Measurements from ENCODE around the gene AKT1. TPM values are rescaled to one million over a fixed set of nuclear protein-coding genes. Genes with fewer than 3 reads are reported as not detected.
A peak's percentile ranks its signal among the peaks of the same experiment; 100 is the strongest.

Gene AKT1
- total and polyA plus RNA-seq, 2 experiments from 2014 or later = 19.2 to 78.7 TPM

GRCh38 chr14:104802394-104803184, 7.0 kb upstream of the AKT1 start (continued):
- TF ChIP-seq CREB1 (CRISPR knock-in tag; IDR thresholded peaks at IDR 0.05; ENCODE audit: low read depth) = no peak
- no peak for TF ChIP-seq STAT1 (IDR thresholded peaks at IDR 0.05; ENCODE audit: unreplicated experiment)
- no peak for TF ChIP-seq EZH2phosphoT487 (IDR thresholded peaks at IDR 0.05; ENCODE audit: unreplicated experiment)
- TF ChIP-seq POLR2AphosphoS5 (IDR thresholded peaks at IDR 0.05; ENCODE audit: low read depth) = no peak
- no peak for TF ChIP-seq NANOG (IDR thresholded peaks at IDR 0.05; ENCODE audit: borderline replicate concordance)
- no peak for TF ChIP-seq EZH2 (IDR thresholded peaks at IDR 0.05; ENCODE audit: low read depth, unreplicated experiment)
- TF ChIP-seq, protein P1, sequence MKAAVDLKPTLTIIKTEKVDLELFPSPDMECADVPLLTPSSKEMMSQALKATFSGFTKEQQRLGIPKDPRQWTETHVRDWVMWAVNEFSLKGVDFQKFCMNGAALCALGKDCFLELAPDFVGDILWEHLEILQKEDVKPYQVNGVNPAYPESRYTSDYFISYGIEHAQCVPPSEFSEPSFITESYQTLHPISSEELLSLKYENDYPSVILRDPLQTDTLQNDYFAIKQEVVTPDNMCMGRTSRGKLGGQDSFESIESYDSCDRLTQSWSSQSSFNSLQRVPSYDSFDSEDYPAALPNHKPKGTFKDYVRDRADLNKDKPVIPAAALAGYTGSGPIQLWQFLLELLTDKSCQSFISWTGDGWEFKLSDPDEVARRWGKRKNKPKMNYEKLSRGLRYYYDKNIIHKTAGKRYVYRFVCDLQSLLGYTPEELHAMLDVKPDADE (IDR thresholded peaks at IDR 0.05) = no peak
- no peak for TF ChIP-seq ZNF331 (CRISPR knock-in tag; IDR thresholded peaks at IDR 0.05; ENCODE audit: low read depth)
- TF ChIP-seq, protein P2, sequence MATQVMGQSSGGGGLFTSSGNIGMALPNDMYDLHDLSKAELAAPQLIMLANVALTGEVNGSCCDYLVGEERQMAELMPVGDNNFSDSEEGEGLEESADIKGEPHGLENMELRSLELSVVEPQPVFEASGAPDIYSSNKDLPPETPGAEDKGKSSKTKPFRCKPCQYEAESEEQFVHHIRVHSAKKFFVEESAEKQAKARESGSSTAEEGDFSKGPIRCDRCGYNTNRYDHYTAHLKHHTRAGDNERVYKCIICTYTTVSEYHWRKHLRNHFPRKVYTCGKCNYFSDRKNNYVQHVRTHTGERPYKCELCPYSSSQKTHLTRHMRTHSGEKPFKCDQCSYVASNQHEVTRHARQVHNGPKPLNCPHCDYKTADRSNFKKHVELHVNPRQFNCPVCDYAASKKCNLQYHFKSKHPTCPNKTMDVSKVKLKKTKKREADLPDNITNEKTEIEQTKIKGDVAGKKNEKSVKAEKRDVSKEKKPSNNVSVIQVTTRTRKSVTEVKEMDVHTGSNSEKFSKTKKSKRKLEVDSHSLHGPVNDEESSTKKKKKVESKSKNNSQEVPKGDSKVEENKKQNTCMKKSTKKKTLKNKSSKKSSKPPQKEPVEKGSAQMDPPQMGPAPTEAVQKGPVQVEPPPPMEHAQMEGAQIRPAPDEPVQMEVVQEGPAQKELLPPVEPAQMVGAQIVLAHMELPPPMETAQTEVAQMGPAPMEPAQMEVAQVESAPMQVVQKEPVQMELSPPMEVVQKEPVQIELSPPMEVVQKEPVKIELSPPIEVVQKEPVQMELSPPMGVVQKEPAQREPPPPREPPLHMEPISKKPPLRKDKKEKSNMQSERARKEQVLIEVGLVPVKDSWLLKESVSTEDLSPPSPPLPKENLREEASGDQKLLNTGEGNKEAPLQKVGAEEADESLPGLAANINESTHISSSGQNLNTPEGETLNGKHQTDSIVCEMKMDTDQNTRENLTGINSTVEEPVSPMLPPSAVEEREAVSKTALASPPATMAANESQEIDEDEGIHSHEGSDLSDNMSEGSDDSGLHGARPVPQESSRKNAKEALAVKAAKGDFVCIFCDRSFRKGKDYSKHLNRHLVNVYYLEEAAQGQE (IDR thresholded peaks at IDR 0.05; ENCODE audit: unreplicated experiment) = no peak
- TF ChIP-seq JUNB (IDR thresholded peaks at IDR 0.05; ENCODE audit: unreplicated experiment) = no peak

DNA sequence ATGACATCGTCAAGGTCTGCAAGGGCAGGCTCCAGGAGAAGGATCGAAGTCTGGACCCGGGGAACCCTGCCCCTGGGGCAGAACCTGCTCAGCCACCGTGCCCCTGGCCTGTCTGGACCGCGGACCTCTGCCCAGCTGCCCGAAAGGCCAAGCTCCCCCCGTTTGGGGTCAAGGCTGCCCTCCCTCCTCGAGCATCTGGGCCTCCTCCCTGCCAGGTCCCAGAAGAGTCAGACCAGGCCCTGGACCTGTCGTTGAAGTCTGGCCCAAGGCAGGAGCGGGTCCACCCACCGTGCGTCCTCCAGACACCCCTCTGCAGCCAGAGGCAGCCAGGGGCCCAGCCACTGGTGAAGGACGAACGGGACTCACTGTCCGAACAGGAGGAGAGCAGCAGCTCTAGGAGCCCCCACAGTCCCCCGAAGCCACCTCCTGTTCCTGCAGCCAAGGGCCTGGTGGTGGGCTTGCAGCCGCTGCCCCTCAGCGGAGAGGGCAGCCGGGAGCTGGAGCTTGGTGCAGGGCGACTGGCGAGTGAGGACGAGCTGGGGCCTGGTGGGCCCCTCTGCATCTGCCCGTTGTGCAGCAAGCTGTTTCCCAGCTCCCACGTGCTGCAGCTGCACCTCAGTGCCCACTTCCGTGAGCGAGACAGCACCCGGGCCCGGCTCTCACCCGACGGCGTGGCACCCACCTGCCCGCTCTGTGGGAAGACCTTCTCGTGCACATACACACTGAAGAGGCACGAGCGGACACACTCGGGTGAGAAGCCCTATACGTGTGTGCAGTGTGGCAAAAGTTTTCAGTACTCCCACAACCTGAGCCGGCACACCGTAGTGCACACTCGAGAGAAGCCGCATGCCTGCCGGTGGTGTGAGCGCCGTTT, 6.2 kb upstream of the AKT1 start:
- peaks cover 12% of the 10 kb centered on the region; the same call in 1 of the 2 replicates for H3F3A ChIP-seq (replicated peaks; ENCODE audit: low read depth)
- H3K9me2 ChIP-seq (ENCODE audit: insufficient read depth) = 0 out of 2 replicates have a peak, but pooled peaks cover 3% of the 10 kb centered on the region
- no peaks in the 10 kb centered on the region for H3K36me3 ChIP-seq (ENCODE audit: insufficient read depth)
- H2AFZ ChIP-seq = no peak overlapping the region
- Mint-ChIP-seq H3K27me3 (ENCODE audit: insufficient read depth, low read depth, poor library complexity) (peaks cover 58% of the 10 kb centered on the region), H3K36me3 (ENCODE audit: low read depth) (no peaks in the 10 kb centered on the region), H3K4me1 (peaks cover 27% of the 10 kb centered on the region), H3K27ac (no peak overlapping the region), H3K9me3 (peaks cover 7% of the 10 kb centered on the region), H3K4me3 (peak overlapping the region; percentile 76)
- peak overlapping the region; percentile 87 for H3K4me2 ChIP-seq
- H3K27ac ChIP-seq (ENCODE audit: low read depth) = no peak overlapping the region
- DNase-seq (ENCODE audit: low spot score) (no peak), ATAC-seq (no peak)
- peak overlapping the region; percentile 74 for H3K4me3 ChIP-seq
- no peaks in the 10 kb centered on the region for H4K20me1 ChIP-seq (replicated peaks; ENCODE audit: insufficient read depth)
- H3K27me3 ChIP-seq (ENCODE audit: insufficient read depth) = peaks cover 53% of the 10 kb centered on the region
- H3K79me2 ChIP-seq (replicated peaks; ENCODE audit: insufficient read depth) = no peaks in the 10 kb centered on the region
- peaks cover 21% of the 10 kb centered on the region; the same call in 1 of the 2 replicates for H3K4me1 ChIP-seq (ENCODE audit: insufficient read depth)
- TF ChIP-seq, protein P3, sequence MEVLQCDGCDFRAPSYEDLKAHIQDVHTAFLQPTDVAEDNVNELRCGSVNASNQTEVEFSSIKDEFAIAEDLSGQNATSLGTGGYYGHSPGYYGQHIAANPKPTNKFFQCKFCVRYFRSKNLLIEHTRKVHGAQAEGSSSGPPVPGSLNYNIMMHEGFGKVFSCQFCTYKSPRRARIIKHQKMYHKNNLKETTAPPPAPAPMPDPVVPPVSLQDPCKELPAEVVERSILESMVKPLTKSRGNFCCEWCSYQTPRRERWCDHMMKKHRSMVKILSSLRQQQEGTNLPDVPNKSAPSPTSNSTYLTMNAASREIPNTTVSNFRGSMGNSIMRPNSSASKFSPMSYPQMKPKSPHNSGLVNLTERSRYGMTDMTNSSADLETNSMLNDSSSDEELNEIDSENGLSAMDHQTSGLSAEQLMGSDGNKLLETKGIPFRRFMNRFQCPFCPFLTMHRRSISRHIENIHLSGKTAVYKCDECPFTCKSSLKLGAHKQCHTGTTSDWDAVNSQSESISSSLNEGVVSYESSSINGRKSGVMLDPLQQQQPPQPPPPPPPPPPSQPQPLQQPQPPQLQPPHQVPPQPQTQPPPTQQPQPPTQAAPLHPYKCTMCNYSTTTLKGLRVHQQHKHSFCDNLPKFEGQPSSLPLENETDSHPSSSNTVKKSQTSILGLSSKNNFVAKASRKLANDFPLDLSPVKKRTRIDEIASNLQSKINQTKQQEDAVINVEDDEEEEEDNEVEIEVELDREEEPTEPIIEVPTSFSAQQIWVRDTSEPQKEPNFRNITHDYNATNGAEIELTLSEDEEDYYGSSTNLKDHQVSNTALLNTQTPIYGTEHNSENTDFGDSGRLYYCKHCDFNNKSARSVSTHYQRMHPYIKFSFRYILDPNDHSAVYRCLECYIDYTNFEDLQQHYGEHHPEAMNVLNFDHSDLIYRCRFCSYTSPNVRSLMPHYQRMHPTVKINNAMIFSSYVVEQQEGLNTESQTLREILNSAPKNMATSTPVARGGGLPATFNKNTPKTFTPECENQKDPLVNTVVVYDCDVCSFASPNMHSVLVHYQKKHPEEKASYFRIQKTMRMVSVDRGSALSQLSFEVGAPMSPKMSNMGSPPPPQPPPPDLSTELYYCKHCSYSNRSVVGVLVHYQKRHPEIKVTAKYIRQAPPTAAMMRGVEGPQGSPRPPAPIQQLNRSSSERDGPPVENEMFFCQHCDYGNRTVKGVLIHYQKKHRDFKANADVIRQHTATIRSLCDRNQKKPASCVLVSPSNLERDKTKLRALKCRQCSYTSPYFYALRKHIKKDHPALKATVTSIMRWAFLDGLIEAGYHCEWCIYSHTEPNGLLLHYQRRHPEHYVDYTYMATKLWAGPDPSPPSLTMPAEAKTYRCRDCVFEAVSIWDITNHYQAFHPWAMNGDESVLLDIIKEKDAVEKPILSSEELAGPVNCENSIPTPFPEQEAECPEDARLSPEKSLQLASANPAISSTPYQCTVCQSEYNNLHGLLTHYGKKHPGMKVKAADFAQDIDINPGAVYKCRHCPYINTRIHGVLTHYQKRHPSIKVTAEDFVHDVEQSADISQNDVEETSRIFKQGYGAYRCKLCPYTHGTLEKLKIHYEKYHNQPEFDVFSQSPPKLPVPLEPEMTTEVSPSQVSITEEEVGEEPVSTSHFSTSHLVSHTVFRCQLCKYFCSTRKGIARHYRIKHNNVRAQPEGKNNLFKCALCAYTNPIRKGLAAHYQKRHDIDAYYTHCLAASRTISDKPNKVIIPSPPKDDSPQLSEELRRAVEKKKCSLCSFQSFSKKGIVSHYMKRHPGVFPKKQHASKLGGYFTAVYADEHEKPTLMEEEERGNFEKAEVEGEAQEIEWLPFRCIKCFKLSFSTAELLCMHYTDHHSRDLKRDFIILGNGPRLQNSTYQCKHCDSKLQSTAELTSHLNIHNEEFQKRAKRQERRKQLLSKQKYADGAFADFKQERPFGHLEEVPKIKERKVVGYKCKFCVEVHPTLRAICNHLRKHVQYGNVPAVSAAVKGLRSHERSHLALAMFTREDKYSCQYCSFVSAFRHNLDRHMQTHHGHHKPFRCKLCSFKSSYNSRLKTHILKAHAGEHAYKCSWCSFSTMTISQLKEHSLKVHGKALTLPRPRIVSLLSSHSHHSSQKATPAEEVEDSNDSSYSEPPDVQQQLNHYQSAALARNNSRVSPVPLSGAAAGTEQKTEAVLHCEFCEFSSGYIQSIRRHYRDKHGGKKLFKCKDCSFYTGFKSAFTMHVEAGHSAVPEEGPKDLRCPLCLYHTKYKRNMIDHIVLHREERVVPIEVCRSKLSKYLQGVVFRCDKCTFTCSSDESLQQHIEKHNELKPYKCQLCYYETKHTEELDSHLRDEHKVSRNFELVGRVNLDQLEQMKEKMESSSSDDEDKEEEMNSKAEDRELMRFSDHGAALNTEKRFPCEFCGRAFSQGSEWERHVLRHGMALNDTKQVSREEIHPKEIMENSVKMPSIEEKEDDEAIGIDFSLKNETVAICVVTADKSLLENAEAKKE (CRISPR knock-in tag; IDR thresholded peaks at IDR 0.05) = no peak

All from GM23338 (cell line).